NCI-H446 treated with DMSO at 0.1 percent for 48 hours (cell line): ENCODE results near the gene CCDC141.

Source experiments
- DNase-seq: peaks from one replicate; lab custom pipeline; 2025; lab: John Stamatoyannopoulos, UW

The CCDC141 gene

GRCh38 chr2:178912416-178913048, 137.4 kb downstream of the CCDC141 start:
- no peak for DNase-seq

- DNase-seq = no peak
Observed at GRCh38 chr2:178911039-178911438, 138.9 kb downstream of the CCDC141 start.

GRCh38 chr2:178910005-178910404, 139.9 kb downstream of the CCDC141 start:
- no peak for DNase-seq

GRCh38 chr2:178909507-178909906, 140.4 kb downstream of the CCDC141 start:
- no peak for DNase-seq

GRCh38 chr2:178908810-178909209, 141.1 kb downstream of the CCDC141 start:
- DNase-seq = peak; percentile 76

- no peak for DNase-seq
Observed at GRCh38 chr2:178905261-178905660, 144.7 kb downstream of the CCDC141 start.

GRCh38 chr2:178899656-178900055, 150.3 kb downstream of the CCDC141 start:
- DNase-seq = no peak

GRCh38 chr2:178895872-178896271, 154.1 kb downstream of the CCDC141 start:
- no peak for DNase-seq

GRCh38 chr2:178895171-178895570, 154.8 kb downstream of the CCDC141 start:
- DNase-seq = no peak

- DNase-seq = peak; percentile 66
Observed at GRCh38 chr2:178892751-178893625, 156.9 kb downstream of the CCDC141 start.

GRCh38 chr2:178891959-178892485, 157.9 kb downstream of the CCDC141 start:
- no peak for DNase-seq

GRCh38 chr2:178891265-178891958, 158.5 kb downstream of the CCDC141 start:
- DNase-seq = peak; percentile 46

GRCh38 chr2:178886006-178886405, 163.9 kb downstream of the CCDC141 start:
- DNase-seq = no peak

- DNase-seq = no peak
Observed at GRCh38 chr2:178884440-178884839, 165.5 kb downstream of the CCDC141 start.

GRCh38 chr2:178882666-178883440, 167.1 kb downstream of the CCDC141 start:
- peak; percentile 92 for DNase-seq

- no peak for DNase-seq
Observed at GRCh38 chr2:178881075-178881474, 168.9 kb downstream of the CCDC141 start.

- DNase-seq = no peak
Observed at GRCh38 chr2:178880257-178880656, 169.7 kb downstream of the CCDC141 start.

GRCh38 chr2:178877874-178878273, 172.1 kb downstream of the CCDC141 start:
- DNase-seq = no peak

- DNase-seq = peak; percentile 98
Observed at GRCh38 chr2:178874529-178875240, 175.3 kb downstream of the CCDC141 start.

- DNase-seq = peak; percentile 43
Observed at GRCh38 chr2:178873912-178874311, 176.0 kb downstream of the CCDC141 start.

- no peak for DNase-seq
Observed at GRCh38 chr2:178871536-178871935, 178.4 kb downstream of the CCDC141 start.
